HG03460 (cell line): ENCODE data around the gene PNN.
A peak's percentile ranks its signal among the peaks of the same experiment; 100 is the strongest.
"Not testable (repeated sequence)": the region's sequence is repeated elsewhere in the genome, so short reads cannot be mapped to it uniquely, and the experiment has no call there.

ENCODE experiments used
- ATAC-seq: cut with Tn5 transposase; IDR thresholded peaks from one replicate; pipeline ENCODE4 v1.9.1; 2021; ENCODE audit not compliant: unreplicated experiment

PNN gene

DNA sequence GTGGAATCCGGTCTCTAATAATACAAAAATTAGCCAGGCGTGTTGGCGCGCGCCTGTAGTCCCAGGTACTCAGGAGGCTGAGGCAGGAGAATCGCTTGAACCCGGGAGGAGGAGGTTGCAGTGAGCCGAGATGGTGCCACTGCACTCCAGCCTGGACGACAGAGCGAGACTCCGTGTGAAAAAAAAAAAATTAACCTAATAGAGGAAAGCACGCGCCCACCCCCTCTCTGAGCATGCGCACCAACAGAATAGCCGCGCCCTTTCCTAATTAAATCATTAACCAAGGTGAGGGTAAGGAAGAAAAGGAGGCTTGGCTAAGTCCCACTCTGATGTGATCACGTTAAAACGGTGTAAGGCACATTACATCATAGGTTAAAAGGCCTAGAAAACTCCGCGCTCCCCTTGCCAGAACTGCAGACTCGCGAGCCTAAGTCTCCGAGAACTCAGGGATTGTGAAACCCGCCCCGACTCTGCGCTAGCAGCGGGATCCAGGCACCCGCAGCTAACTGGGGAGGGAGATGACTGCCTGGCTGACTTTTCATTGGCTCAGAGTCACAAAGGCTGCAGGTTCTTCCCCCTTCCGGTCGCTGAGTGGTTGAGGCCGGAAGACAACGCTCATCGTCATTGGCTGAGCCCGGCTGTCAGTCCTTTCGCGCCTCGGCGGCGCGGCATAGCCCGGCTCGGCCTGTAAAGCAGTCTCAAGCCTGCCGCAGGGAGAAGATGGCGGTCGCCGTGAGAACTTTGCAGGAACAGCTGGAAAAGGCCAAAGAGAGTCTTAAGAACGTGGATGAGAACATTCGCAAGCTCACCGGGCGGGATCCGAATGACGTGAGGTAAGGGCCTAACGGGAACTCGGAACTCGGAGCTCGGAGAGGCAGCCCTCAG lies at the start of gene PNN:
PNN (plus strand) TSS at position 695 of the 885 bp plus-strand sequence; CDS start at position 721, 26 bp downstream.
- peak; percentile 90 for ATAC-seq

DNA sequence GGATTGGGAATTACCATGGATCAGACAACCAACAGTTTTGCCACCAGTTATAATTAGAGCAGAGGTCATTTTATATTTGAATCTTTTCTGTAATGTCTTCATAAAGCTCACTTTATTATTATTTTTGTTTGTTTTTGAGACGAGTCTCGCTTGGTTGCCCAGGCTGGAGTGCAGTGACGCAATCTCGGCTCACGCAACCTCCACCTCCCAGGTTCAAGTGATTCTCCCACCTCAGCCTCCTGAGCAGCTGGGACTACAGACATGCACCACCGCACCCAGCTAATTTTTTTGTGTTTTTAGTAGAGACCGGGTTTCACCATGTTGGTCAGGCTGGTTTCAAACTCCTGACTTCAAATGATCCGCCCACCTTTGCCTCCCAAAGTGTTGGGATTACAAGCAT lies 37.2 kb upstream of the PNN start:
- not testable (repeated sequence) for ATAC-seq

DNA sequence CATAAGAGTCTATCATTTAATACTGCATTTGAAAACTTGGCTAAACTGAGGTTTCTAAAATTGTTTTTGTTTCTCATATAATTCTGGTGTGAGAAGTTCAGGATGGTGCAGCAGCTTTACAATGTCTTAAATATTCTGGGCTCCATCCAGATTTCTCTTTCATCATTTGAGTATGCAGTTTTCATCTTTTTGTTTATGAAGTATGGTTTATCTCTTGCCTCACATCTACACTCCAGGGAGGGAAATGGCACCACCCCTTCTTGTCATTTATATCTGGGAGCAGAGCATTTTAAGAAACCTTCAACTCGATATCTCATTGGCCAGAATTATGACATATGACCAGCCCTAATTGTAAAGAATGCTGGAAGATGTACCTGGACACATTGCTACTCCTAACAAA lies 36.6 kb upstream of the PNN start:
- ATAC-seq: no peak

DNA sequence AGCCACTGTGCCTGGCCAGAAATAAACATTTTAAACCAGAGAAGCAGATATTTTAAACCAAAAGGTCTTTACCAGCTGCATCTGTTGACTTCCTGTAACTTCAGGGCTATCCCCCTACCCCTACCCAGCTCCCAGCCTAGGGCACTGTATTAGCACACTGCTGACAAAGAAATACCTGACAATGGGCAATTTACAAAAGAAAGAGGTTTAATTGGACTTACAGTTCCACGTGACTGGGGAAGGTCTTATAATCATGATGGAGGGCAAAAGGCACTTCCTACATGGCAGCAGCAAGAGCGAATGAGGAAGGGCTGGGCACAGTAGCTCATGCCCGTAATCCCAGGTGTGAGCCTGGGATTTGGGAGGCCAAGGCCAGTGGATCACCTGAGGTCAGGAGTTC lies 34.9 kb upstream of the PNN start:
- ATAC-seq: no peak

DNA sequence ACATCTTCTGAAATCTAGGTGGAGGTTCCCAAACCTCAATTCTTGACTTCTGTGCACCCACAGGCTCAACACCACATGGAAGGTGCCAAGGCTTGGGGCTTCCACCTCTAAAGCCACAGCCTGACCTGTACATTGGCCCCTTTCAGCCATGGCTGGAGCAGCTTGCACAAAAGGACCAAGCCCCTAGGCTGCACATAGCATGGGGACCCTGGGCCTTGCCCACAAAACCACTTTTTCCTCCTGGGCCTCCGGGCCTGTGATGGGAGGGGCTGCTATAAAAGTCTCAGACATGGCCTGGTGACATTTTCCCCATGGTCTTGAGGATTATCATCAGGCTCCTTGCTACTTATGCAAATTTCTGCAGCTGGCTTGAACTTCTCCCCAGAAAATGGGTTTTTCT lies 33.4 kb upstream of the PNN start:
- not testable (repeated sequence) for ATAC-seq

DNA sequence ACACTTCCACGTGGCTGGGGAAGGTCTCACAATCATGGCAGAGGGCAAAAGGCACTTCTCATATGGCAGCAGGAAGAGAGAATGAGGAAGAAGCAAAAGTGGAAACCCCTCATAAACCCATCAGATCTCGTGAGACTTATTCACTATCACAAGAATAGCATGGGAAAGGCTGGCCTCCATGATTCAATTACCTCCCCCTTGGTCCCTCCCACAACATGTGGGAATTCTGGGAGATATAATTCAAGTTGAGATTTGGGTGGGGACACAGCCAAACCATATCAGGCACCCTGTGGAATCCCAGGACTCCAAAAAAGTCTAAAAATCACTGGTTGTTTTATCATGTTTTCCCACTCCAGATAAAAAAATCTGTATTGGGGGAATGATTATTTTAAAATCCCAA lies 31.8 kb upstream of the PNN start:
- ATAC-seq: not testable (repeated sequence)

DNA sequence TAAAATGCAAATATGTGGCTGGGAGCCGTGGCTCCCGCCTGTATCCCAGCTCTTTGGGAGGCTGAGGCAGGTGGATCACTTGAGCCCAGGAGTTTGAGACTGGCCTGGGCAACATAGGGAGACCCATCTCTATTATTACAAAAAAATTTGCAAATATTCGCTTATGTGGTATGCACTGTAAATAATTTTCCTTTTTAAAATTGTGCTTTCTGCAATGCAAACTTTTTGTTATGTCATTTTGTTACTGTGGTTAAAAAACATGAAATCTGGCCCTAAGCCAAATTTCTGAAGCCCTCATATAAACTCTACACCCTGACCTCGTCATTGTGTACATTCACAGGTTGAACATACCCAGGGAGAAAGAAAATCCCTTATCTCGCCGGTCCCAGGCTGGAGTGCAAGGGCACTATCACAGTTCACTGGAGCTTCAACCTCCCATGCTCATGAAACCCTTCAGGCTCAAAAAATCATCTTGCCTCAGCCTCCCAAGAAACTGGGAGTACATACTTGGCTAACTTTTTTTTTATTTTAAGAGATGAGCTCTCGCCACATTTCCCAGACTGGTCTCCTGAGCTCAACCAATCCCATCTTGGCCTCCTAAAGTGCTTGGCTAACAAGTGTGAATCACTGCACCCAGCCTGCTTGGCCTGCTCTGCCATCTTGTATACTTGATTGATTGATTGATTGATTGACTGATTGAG lies 29.6 kb upstream of the PNN start:
- no peak for ATAC-seq

DNA sequence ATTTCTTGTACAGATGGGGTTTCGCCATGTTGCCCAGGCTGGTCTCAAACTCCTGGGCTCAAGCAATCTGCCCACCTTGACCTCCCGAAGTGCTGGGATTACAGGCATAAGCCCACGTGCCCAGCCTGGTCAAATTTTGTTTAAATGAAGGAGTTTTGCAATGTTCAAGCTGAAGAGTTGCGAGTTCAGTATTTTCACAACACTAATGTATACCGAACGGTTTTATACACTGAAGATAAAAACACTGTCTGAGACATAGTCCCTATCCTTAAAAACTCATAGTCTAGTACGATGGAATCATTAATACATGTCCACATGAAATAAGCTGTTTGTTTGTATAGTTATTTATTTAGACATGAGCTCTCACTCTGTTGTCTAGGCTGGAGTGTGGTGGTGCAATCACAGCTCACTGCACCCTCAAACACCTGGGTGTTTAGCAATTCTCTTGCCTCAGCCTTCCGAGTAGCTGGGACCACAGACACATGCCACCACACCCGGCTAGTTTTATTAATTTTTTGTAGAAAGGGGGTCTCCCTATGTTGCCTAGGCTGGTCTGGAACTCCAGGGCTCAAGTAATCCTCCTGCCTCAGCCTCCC lies 20.4 kb upstream of the PNN start:
- no peak for ATAC-seq

DNA sequence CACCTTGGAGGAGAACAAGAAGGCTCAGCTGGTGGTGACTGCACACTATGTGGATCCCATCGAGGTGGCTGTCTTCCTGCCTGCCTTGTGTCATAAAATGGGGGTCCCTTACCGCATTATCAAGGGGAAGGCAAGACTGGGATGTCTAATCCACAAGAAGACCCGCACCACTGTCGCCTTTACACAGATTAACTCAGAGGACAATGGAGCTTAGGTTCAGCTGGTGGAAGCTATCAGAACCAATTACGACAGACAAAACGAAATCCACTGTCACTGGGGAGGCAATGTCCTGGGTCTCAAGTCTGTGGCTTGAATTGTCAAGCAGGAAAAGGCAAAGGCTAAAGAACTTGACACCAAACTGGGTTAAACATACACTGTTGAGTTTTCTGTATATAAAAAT lies 17.6 kb upstream of the PNN start:
- no peak for ATAC-seq

DNA sequence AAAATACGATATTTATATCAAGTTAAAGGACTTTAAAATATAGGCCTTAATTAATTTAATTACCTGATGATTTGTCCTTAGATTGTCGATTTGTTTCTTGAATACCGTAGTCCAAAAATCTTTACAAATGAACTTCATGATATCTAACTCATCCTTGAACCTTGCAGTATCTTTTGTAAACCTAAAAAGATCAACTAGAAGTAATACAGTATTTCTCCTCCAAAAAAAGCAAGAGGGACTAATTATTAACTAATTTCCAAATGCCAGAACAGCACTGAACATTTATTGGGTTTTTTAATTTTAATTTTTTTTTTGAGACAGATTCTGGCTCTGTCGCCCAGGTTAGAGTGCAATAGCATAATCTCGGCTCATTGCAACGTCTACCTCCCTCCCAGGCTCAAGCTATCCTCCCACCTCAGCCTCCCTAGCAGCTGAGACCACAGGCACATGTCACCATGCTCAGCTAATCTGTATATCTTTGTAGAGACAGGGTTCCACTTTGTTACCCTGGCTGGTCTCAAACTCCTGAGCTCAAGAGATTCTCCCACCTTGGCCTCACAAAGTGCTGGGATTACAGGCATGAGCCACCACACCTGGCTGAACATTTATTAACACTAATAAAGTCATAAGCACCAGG lies 16.7 kb upstream of the PNN start:
- no peak for ATAC-seq

DNA sequence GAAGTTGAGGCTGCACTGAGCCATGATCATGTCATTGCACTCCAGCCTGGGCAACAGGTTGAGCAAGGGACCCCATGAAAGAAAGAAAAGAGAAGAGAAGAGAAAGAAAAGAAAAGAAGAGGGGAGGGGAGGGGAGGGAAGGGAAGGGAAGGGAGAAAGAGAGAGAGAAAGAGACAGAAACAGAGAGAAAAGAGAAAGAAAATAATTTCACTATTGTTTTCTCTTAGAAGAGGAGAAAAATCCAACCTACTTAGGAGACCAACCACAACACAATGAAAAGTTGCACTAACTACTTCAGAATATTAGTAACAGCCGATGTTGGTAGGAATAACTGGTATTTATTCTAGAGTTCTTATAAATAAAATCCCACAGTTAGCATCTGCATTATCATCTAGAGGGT lies 14.6 kb upstream of the PNN start:
- ATAC-seq: no peak

DNA sequence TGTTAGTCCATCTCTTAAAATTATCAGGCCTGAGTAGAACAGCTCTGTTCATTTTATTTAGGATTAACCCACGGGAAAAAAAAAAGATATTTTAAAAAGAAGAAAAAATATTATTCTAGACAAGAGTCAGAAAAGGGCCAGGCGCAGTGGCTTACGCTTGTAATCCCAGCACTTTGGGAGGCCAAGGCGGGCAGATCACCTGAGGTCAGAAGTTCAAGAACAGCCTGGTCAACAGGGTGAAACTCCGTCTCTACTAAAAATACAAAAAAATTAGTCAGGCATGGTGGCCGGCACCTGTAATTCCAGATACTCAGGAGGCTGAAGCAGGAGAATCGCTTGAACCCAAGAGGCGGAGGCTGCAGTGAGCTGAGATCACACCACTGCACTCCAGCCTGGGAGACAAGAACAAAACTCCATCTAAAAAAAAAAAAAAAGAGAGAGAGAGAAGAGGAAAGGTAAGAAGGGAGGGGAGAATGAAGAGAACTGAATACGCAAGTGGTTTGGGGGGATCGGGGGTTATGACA lies 7.2 kb upstream of the PNN start:
- not testable (repeated sequence) for ATAC-seq

DNA sequence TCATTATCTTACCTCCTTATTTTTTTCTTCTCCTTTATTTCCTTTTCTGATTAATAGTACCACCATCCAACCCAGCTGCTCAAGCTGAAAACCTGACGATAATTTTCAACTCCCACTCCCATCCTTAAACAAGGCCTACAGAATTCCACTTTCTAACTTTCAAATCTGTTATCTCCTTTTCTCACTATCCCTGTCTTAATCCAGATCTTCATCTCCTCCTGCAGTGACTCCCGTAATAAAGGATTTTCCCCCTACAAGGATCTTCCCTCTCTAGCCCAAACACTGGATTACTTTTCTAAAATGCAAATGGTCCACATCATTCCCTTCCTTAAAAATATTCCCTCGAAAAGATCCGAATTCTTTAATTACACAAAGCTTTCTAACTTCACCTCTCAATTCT lies 6.5 kb upstream of the PNN start:
- ATAC-seq: no peak

DNA sequence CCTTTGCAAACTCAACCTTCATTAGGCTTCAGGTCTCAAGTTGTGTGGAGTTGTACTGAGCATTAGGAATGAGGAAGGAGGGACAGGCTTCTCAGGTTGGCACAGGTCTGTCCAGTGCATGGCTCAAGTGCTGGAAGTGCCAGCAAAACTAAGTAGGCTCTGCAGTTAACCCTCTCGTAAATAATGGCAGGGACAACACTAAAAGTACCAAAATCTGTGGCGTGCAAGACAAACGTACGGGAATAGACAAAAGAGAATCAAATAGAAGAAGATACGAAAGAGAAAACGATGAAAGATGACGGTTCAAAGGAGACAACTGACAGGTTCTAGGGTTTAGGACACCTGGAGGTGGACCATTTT lies 5.5 kb upstream of the PNN start:
- peak; percentile 7 for ATAC-seq

DNA sequence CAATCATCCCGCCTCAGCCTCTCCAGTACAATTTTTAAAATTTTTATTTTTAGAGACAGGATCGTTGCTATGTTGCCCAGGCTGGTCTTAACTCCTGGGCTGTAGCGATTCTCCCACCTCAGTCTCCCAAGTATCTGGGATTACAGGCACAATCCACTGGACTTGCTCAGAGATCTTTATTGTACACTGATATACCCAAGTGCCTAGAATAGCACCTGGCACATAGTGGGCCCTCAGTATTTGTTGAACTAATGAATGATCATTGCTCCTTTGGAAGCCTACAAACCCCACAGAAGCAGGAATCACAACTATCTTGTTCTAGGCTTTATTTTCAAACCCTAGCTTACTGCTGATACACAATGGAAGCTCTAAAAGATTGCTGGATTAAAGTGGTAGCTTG lies 1.9 kb upstream of the PNN start:
- ATAC-seq: no peak

DNA sequence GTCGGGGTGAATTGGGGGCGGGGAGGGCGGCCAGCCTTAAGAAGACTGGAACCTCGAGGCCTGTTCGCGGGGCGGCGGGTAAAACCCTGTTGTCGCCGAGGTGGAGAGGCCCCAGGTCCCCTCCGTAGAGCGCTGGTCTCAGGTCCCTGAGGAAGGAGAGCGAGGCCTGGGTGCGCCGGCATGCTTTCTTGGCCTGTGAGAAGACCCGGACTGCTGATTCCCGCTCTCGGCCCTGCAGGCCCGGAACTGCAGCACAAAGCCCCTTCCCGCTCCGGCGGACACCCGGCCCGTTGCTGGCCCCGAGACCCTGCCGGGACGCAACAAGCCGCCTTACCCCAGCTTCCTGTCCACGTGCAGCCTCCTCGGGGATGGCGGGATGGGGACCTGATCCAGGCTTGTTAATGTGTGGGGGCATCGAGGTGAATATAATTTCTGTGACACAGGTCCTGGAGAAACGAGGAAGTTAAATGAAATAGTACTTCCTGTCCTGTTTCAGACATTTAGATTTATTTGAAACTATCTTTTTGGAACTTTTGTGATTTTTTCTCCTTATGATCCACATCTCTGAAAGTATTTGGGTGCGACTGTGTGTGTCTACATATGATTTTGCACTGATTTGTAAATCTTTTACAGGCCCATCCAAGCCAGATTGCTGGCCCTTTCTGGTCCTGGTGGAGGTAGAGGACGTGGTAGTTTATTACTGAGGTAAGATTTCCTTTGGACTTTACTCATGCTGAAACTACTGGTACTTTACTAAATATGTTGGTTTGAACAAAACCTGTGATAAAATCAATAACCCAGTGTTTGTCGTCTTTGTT lies 600 bp downstream of the PNN start:
- ATAC-seq: peak; percentile 10

DNA sequence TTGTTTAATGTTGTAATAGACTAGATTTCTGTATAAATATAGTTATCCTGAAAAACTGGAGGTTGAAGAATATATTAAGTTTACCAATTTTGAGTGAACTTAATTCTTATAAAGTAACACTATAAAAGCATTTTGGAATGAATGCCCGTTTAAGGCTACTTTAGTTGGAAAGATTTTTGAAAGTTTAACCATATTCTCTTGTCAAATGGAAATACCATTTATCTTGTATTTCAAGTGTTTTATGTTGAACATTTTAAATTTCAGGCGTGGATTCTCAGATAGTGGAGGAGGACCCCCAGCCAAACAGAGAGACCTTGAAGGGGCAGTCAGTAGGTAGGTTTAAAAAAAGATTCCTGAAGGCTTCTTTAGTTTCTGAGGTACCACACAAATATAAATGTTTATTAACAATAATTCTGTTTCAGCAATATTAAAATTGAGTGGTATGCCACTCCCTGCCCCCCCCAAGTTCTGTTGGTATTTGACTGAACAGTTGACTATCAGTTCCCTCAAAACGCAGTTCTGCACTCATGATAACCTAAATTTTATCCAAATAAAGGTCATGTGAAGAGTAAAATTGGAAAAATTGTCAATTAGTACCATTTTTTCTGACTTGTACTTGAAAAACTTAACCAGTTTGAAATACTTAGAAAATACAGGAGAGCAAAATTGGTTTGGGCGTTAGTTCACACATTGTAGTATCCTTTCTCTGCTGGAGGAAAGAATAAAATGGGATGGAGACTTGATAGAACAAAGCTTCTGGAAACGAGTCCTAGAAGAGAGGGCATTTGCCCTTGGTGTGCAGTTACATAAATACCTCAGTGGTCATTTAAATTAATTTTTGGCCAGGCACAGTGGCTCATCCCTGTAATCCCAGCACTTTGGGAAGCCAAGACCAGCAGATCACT lies 1.5 kb downstream of the PNN start:
- no peak for ATAC-seq

DNA sequence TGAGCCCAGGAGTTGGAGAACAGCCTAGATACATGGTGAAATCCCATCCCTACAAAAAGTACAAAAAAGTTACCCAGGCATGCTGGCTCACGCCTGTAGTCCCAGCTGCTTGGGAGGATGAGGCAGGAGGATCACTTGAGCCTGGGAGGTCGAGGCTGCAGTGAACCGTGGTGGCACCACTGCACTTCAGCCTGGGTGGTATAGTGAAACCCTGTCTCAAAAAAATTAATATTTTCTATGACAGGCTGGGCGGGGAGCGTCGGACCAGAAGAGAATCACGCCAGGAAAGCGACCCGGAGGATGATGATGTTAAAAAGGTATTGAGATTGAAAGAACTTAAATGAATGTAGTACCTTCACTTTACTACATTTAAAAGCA lies 2.1 kb downstream of the PNN start:
- ATAC-seq: no peak

DNA sequence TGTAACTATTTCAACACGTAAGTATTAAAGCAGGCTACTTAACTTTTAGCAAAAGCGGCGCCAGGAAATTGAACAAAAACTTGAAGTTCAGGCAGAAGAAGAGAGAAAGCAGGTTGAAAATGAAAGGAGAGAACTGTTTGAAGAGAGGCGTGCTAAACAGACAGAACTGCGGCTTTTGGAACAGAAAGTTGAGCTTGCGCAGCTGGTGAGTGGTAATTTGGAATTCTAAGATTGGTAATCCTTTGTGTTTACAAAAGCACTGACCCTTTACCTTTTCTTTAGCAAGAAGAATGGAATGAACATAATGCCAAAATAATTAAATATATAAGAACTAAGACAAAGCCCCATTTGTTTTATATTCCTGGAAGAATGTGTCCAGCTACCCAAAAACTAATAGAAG lies 4.0 kb downstream of the PNN start:
- no peak for ATAC-seq

DNA sequence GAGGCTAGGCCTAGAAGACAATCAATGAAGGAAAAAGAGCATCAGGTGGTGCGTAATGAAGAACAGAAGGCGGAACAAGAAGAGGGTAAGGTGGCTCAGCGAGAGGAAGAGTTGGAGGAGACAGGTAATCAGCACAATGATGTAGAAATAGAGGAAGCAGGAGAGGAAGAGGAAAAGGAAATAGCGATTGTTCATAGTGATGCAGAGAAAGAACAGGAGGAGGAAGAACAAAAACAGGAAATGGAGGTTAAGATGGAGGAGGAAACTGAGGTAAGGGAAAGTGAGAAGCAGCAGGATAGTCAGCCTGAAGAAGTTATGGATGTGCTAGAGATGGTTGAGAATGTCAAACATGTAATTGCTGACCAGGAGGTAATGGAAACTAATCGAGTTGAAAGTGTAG lies 5.5 kb downstream of the PNN start:
- no peak for ATAC-seq
